DMS 273 (cell line): ENCODE data around the gene DAB1.
A peak's percentile ranks its signal among the peaks of the same experiment; 100 is the strongest.

ENCODE experiments used
- DNase-seq: peaks from one replicate; lab custom pipeline; 2025; ENCODE audit not compliant: unreplicated experiment; lab: John Stamatoyannopoulos, UW

DAB1 gene

GRCh38 chr1:57041901-57042300 lies 382.0 kb downstream of the DAB1 start:
- no peak for DNase-seq

- no peak for DNase-seq
Measured at GRCh38 chr1:57040811-57041210, 383.0 kb downstream of the DAB1 start.

GRCh38 chr1:57036641-57037579 lies 386.9 kb downstream of the DAB1 start:
- DNase-seq, result no peak

- DNase-seq, result no peak
Measured at GRCh38 chr1:57034713-57035112, 389.1 kb downstream of the DAB1 start.

GRCh38 chr1:57033222-57034001 lies 390.4 kb downstream of the DAB1 start:
- DNase-seq, result no peak

GRCh38 chr1:57026624-57027354 lies 397.1 kb downstream of the DAB1 start:
- no peak for DNase-seq

- peak; percentile 63 for DNase-seq
Measured at GRCh38 chr1:57024855-57025254, 399.0 kb downstream of the DAB1 start.

GRCh38 chr1:57024428-57024827 lies 399.4 kb downstream of the DAB1 start:
- DNase-seq, result no peak

- DNase-seq, result peak; percentile 42
Measured at GRCh38 chr1:57020216-57020615, 403.6 kb downstream of the DAB1 start.

GRCh38 chr1:57019236-57019839 lies 404.5 kb downstream of the DAB1 start:
- DNase-seq, result peak; percentile 96

GRCh38 chr1:57018119-57018518 lies 405.7 kb downstream of the DAB1 start:
- peak; percentile 19 for DNase-seq

GRCh38 chr1:57017717-57018116 lies 406.1 kb downstream of the DAB1 start:
- peak; percentile 38 for DNase-seq

- no peak for DNase-seq
Measured at GRCh38 chr1:57017200-57017599, 406.7 kb downstream of the DAB1 start.

GRCh38 chr1:57015071-57015470 lies 408.8 kb downstream of the DAB1 start:
- DNase-seq, result no peak

GRCh38 chr1:57013522-57013921 lies 410.3 kb downstream of the DAB1 start:
- DNase-seq, result no peak

- no peak for DNase-seq
Measured at GRCh38 chr1:57012315-57012714, 411.5 kb downstream of the DAB1 start.

- no peak for DNase-seq
Measured at GRCh38 chr1:57010511-57010910, 413.3 kb downstream of the DAB1 start.

GRCh38 chr1:57007948-57008347 lies 415.9 kb downstream of the DAB1 start:
- peak; percentile 29 for DNase-seq

GRCh38 chr1:57007472-57007871 lies 416.4 kb downstream of the DAB1 start:
- DNase-seq, result peak; percentile 9

- DNase-seq, result no peak
Measured at GRCh38 chr1:57003398-57004139, 420.3 kb downstream of the DAB1 start.
